PFSK-1 (cell line): ENCODE data around the gene EXOC8.

Experiments
- FOXP2 ChIP-seq: optimal IDR thresholded peaks from 2 replicates; pipeline ENCODE3; 2011; ENCODE audit warnings: borderline replicate concordance, control low read depth, inconsistent platforms; ENCODE audit not compliant: insufficient read depth; ENCODE audit errors: extremely low read length, extremely low read depth
- POLR2AphosphoS5 ChIP-seq: IDR thresholded peaks from 2 replicates; pipeline ENCODE4 v1.6.1; 2012; ENCODE audit warnings: low read depth, mild to moderate bottlenecking, control low read depth, low read length, moderate library complexity
- SIN3A ChIP-seq: IDR thresholded peaks from 2 replicates; pipeline ENCODE4 v1.6.1; 2012; ENCODE audit warnings: mild to moderate bottlenecking, low read length, moderate library complexity, borderline replicate concordance; ENCODE audit not compliant: insufficient read depth
- TAF1 ChIP-seq: IDR thresholded peaks from 2 replicates; pipeline ENCODE4 v1.6.1; 2012; ENCODE audit warnings: low read length, control low read depth, borderline replicate concordance; ENCODE audit not compliant: insufficient read depth
- TF ChIP-seq, protein P1 (sequence below), 2 experiments: IDR thresholded peaks; 2 replicates each; pipeline versions ENCODE4 v1.6.1 to v1.8.0; 2011 to 2012; ENCODE audit warnings: low read depth in 2 of 2, low read length in 2 of 2, control low read depth in 1 of 2, inconsistent platforms in 1 of 2, mild to moderate bottlenecking in 1 of 2, moderate library complexity in 1 of 2; ENCODE audit not compliant: insufficient read depth in 1 of 2

The EXOC8 gene

DNA sequence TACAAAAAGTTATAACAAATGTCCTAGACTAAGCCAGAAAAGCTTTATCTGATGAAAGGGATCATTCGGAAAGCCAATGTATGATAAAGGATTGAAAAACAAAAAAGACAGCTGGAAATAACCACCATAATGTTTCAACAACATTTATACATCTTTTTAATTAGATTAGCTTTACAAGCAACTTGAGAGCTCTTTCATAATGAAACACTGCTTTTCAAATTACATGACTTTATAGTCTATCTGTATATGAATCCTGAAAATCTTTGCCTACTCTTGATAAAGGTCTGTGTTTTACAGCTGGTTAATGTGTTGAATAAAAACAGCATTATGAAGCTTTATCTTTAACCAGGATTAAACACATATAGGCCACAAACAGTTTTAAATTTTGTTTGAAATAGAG lies 26.0 kb upstream of the EXOC8 start:
- TF ChIP-seq, protein P1, sequence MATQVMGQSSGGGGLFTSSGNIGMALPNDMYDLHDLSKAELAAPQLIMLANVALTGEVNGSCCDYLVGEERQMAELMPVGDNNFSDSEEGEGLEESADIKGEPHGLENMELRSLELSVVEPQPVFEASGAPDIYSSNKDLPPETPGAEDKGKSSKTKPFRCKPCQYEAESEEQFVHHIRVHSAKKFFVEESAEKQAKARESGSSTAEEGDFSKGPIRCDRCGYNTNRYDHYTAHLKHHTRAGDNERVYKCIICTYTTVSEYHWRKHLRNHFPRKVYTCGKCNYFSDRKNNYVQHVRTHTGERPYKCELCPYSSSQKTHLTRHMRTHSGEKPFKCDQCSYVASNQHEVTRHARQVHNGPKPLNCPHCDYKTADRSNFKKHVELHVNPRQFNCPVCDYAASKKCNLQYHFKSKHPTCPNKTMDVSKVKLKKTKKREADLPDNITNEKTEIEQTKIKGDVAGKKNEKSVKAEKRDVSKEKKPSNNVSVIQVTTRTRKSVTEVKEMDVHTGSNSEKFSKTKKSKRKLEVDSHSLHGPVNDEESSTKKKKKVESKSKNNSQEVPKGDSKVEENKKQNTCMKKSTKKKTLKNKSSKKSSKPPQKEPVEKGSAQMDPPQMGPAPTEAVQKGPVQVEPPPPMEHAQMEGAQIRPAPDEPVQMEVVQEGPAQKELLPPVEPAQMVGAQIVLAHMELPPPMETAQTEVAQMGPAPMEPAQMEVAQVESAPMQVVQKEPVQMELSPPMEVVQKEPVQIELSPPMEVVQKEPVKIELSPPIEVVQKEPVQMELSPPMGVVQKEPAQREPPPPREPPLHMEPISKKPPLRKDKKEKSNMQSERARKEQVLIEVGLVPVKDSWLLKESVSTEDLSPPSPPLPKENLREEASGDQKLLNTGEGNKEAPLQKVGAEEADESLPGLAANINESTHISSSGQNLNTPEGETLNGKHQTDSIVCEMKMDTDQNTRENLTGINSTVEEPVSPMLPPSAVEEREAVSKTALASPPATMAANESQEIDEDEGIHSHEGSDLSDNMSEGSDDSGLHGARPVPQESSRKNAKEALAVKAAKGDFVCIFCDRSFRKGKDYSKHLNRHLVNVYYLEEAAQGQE (IDR thresholded peaks at IDR 0.05; ENCODE audit: insufficient read depth in 1 of 2, low read depth in 2 of 2, low read length in 2 of 2) = no peak
- no peak for TF ChIP-seq TAF1
- no peak for TF ChIP-seq FOXP2
- TF ChIP-seq POLR2AphosphoS5 = no peak
- TF ChIP-seq SIN3A = no peak

DNA sequence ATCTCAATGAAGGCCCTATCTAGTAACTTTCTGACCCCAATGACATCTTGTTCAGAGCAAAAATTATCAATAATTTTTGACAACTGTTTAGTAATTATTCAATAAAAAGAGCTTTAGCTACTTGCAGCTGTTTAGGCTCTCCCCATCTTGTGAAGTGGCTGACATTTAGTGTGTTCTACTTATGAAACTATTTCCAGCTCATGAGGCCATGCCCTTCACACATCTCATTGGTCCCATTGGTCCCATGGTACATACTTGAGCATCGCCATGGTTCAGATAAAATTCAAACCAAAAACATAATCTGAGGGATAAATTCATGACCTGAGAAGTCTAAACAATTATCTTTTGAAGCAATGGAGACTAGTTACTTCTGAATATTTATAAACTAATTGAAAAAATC lies 24.7 kb upstream of the EXOC8 start:
- TF ChIP-seq SIN3A = no peak
- no peak for TF ChIP-seq TAF1

DNA sequence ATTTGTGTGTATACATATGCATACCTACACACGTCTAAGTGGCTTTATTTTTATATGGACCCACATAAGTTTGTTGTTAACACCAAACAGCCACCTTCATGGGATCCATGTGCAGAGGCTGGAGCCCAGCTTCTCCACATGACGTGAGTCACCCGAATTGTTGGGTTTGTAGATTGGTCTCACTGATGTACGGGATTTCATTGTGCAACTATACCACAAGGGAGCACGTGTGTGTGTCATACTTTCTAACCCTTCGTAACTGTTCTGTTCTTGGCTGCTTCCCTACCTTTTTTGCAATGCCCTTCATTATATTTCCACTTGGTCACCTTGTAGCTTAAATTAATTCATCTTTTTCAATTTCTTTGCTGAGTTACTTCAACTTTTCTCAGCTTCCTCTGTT lies 21.5 kb upstream of the EXOC8 start:
- TF ChIP-seq SIN3A (no peak), TAF1 (no peak), POLR2AphosphoS5 (no peak), FOXP2 (no peak)
- TF ChIP-seq, protein P1 (IDR thresholded peaks at IDR 0.05; ENCODE audit: insufficient read depth in 1 of 2, low read depth in 2 of 2, low read length in 2 of 2) = no peak

DNA sequence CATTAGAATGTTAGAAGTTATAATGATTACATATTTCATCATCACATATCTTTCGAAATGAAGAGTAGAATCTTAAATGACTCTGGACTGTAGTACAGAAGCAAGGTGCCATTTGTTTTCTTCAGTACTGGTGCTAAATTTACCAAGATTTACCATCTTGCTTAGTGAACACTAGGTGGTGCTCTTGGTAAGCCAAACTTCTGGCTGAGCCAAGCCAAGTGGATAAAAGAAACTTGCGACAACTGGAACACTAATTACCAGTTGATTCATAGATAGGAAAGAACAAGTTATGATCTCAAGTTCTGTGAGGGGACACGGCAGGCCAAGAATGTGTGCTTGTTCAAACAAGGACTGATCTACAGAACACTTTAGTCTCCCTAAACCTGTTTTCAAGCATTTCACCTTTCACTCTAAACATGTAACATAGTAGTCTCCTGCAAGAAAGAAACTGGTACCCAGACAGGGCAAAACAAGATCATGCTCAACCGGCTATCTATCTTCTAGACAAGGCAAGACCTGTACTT lies 20.2 kb upstream of the EXOC8 start:
- no peak for TF ChIP-seq FOXP2
- no peak for TF ChIP-seq SIN3A
- TF ChIP-seq, protein P1 (IDR thresholded peaks at IDR 0.05; ENCODE audit: insufficient read depth in 1 of 2, low read depth in 2 of 2, low read length in 2 of 2) = no peak
- TF ChIP-seq TAF1 = no peak
- no peak for TF ChIP-seq POLR2AphosphoS5

DNA sequence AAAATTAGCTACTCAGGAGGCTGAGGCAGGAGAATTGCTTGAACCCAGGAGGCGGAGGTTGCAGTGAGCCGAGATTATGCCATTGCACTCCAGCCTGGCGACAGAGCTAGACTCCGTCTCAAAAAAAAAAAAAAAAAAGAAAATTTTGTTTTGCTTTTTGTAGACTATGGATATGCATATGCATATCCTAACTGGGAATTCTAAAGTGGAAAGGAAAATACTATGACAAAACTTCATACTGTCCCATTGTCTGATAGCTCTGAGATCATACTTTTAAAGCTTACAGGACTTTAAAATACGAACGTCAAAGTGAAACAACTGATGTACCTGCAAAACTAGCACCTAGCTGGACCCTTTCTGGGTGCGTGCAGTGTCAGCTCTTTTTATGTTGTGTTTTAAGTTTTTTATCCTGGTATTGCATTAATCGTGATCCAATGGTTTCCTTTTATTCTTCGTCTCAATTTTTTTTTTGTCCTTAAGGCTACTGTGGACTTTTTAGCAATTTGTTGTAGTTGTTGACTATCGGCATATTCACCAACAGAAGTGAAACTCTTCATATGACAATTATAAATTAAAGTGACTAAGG lies 19.6 kb upstream of the EXOC8 start:
- TF ChIP-seq TAF1 (no peak), POLR2AphosphoS5 (no peak), FOXP2 (no peak), SIN3A (no peak)
- TF ChIP-seq, protein P1 (IDR thresholded peaks at IDR 0.05; ENCODE audit: insufficient read depth in 1 of 2, low read depth in 2 of 2, low read length in 2 of 2) = no peak
